HepG2 (cell line): ENCODE measurements around the gene USE1. TPM values are rescaled to one million over a fixed set of nuclear protein-coding genes. Genes with fewer than 3 reads are reported as not detected.

ENCODE experiments used
- FIP1L1 ChIP-seq: fragments of 200-400 bp; formaldehyde crosslinking; IDR thresholded peaks from 2 replicates; pipeline ENCODE4 v1.6.1; 2018; ENCODE audit warnings: low read depth, mild to moderate bottlenecking, low read length, moderate library complexity, borderline replicate concordance; ENCODE audit not compliant: insufficient read depth
- HCFC1 ChIP-seq: fragments of 150-350 bp; IDR thresholded peaks from 2 replicates; pipeline ENCODE4 v1.6.1; 2014; ENCODE audit warnings: low read depth, low read length
- KLF11 ChIP-seq: IDR thresholded peaks from 2 replicates; pipeline ENCODE4 v1.6.1; 2016; ENCODE audit warnings: missing compliant biosample characterization
- KLF6 ChIP-seq: IDR thresholded peaks from 2 replicates; pipeline ENCODE4 v1.8.0; 2016; ENCODE audit warnings: missing biosample characterization, missing genetic modification reagents
- MAFK ChIP-seq, 2 experiments: IDR thresholded peaks in 1 of 2; conservative IDR thresholded peaks in 1 of 2; 2 replicates each; pipeline ENCODE4 v1.6.1; 2011; ENCODE audit warnings: improper control_type of control experiment in 2 of 2, low read length in 2 of 2
- MIER3 ChIP-seq: IDR thresholded peaks from 2 replicates; pipeline ENCODE4 v1.6.1; 2016; ENCODE audit warnings: missing compliant biosample characterization, borderline replicate concordance
- PBX2 ChIP-seq: IDR thresholded peaks from 2 replicates; pipeline ENCODE4 v1.6.1; 2016; ENCODE audit warnings: control low read depth
- POGK ChIP-seq: sonication (generic); formaldehyde crosslinking; conservative IDR thresholded peaks from 2 replicates; pipeline ENCODE4 v1.8.0; 2022; ENCODE audit warnings: mild to moderate bottlenecking, moderate library complexity, missing genetic modification reagents
- POLR2AphosphoS5 ChIP-seq: IDR thresholded peaks from 2 replicates; pipeline ENCODE4 v1.6.1; 2012; ENCODE audit warnings: low read depth, low read length
- REPIN1 ChIP-seq: sonication (generic); formaldehyde crosslinking; IDR thresholded peaks from 2 replicates; pipeline ENCODE4 v1.8.0; 2022; ENCODE audit warnings: missing genetic modification reagents, low read depth, mild to moderate bottlenecking, borderline replicate concordance
- STAG1 ChIP-seq: sonication (generic); formaldehyde crosslinking; IDR thresholded peaks from 2 replicates; pipeline ENCODE4 v1.4.0; 2020; ENCODE audit warnings: missing genetic modification reagents
- SUZ12 ChIP-seq: fragments of 150-350 bp; IDR thresholded peaks from 2 replicates; pipeline ENCODE4 v1.6.1; 2014; ENCODE audit warnings: low read depth, low read length
- ZBTB3 ChIP-seq: sonication (generic); formaldehyde crosslinking; IDR thresholded peaks from 2 replicates; pipeline ENCODE4 v1.4.0; 2020; ENCODE audit warnings: low read depth, mild to moderate bottlenecking, moderate library complexity, missing genetic modification reagents, borderline replicate concordance
- ZBTB4 ChIP-seq: sonication (generic); formaldehyde crosslinking; IDR thresholded peaks from 2 replicates; pipeline ENCODE4 v1.4.0; 2020; ENCODE audit warnings: missing genetic modification reagents, mild to moderate bottlenecking, borderline replicate concordance
- ZNF138 ChIP-seq: sonication (generic); formaldehyde crosslinking; IDR thresholded peaks from 2 replicates; pipeline ENCODE4 v1.5.0; 2020; ENCODE audit warnings: mild to moderate bottlenecking, low read depth, missing genetic modification reagents
- ZNF317 ChIP-seq: sonication (generic); formaldehyde crosslinking; IDR thresholded peaks from 2 replicates; pipeline ENCODE4 v1.5.0; 2020; ENCODE audit warnings: mild to moderate bottlenecking, missing genetic modification reagents
- ZNF7 ChIP-seq: IDR thresholded peaks from 2 replicates; pipeline ENCODE4 v1.6.1; 2016; ENCODE audit warnings: missing biosample characterization, missing genetic modification reagents
- ZNF710 ChIP-seq: sonication (generic); formaldehyde crosslinking; IDR thresholded peaks from 2 replicates; pipeline ENCODE4 v1.5.0; 2020; ENCODE audit warnings: mild to moderate bottlenecking, missing genetic modification reagents, borderline replicate concordance
- polyA plus RNA-seq, 8 experiments: library from polyadenylated mRNA; depleted of rRNA in 3 of 8; stranded (reverse) in 7 of 8; unstranded in 1 of 8; fragments of >200 nt; fragmentation: Illumina TruSeq in 4 of 8; extraction: Trizol in 4 of 8; gene quantifications; 2 replicates each; pipeline versions ENCODE4 v1.2.1 to v1.2.3, GENCODE V29; 2011 to 2016; ENCODE audit warnings: low read depth in 4 of 8, missing spikeins in 1 of 8, mixed read lengths in 1 of 8; ENCODE audit not compliant: insufficient read depth in 1 of 8
- total RNA-seq, 5 experiments: library from RNA; depleted of rRNA; stranded (reverse); fragments of >200 nt; fragmentation: Illumina TruSeq; extraction: Trizol; gene quantifications; 2 replicates each; pipeline ENCODE4 v1.2.3, GENCODE V29; 2016; ENCODE audit warnings: low read depth in 1 of 5
- TF ChIP-seq, protein P1 (sequence below): sonication (generic); formaldehyde crosslinking; IDR thresholded peaks from 2 replicates; pipeline ENCODE4 v1.8.1; 2023; ENCODE audit warnings: mild to moderate bottlenecking, moderate library complexity, missing genetic modification reagents

The USE1 gene
- total and polyA plus RNA-seq, 2 of the 13 experiments (the other 11 are each of a cell fraction or from before 2014, with no cell fraction given): 9.9 to 17.6 TPM

- TF ChIP-seq STAG1: no peak; the same call in 1 of the 2 replicates
- no peak for TF ChIP-seq MAFK (conservative IDR thresholded peaks at IDR 0.05 in 1 of 2, IDR thresholded peaks at IDR 0.05 in 1 of 2; ENCODE audit: low read length in 2 of 2)
- TF ChIP-seq FIP1L1: no peak
- TF ChIP-seq KLF6 (CRISPR knock-in tag): peak; percentile 50; the same call in 1 of the 2 replicates
- TF ChIP-seq, protein P1, sequence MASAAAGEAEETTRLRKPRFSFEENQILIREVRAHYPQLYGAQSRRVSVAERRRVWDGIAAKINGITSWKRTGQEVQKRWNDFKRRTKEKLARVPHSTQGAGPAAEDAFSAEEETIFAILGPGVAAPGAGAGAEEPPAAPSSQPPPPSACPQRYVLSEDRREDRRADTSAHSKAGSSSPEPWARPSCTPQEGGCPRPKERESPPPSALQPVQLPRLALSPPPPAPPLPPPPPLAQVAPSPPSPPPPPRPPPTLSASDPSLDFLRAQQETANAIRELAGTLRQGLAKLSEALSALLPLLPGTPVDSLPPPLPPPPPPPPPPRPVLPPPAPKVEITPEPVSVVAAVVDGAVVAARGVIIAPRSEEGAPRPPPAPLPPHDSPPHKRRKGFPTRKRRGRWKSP: 0 out of 2 replicates have a peak, but pooled peaks have one; percentile 63
- TF ChIP-seq ZNF317 (CRISPR knock-in tag): peak; percentile 75; the same call in 1 of the 2 replicates
- no peak for TF ChIP-seq KLF11 (CRISPR knock-in tag)
- no peak for TF ChIP-seq ZNF7 (CRISPR knock-in tag)
- no peak for TF ChIP-seq ZNF138 (CRISPR knock-in tag)
- TF ChIP-seq REPIN1 (CRISPR knock-in tag): peak; percentile 83; the same call in 1 of the 2 replicates
- TF ChIP-seq MIER3 (CRISPR knock-in tag): peak; percentile 90; the same call in 1 of the 2 replicates
- TF ChIP-seq ZBTB4: no peak
- peak; percentile 68; the same call in 1 of the 2 replicates for TF ChIP-seq ZNF710 (CRISPR knock-in tag)
- TF ChIP-seq POGK (CRISPR knock-in tag): peak; percentile 87
- TF ChIP-seq SUZ12: no peak
- peak; percentile 24; the same call in 1 of the 2 replicates for TF ChIP-seq POLR2AphosphoS5
- TF ChIP-seq HCFC1: no peak
- TF ChIP-seq ZBTB3 (CRISPR knock-in tag): no peak
- no peak for TF ChIP-seq PBX2 (CRISPR knock-in tag)
Observed at GRCh38 chr19:17248011-17248776, 33.0 kb downstream of the USE1 start (continued).
